ENCODE data around the gene TSPAN18.

The TSPAN18 gene

GRCh38 chr11:44760917-44761550 is 34.3 kb downstream of the TSPAN18 start:
- peak; percentile 91 for DNase-seq

DNA sequence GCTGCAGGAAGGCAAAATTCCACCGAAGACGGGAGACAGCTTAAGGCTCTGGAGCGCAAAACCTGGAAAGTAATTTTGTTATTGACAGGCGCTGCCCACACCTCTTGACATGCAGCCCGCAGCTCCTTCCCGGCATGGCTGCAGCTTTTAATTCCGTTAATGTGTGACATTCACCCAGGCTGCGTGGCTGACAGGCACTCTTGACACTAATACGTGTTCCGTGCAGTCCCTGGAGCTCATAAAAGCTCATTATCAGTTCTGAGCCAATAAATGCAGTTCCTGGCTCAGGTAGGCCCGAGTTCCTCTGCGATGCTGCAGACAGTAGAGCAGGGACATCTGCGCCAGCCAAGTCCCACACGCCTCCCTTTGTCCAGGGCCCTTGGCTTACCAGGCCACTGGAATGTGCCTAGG is 34.8 kb downstream of the TSPAN18 start:
- DNase-seq: no peak

GRCh38 chr11:44763121-44763820 is 36.5 kb downstream of the TSPAN18 start:
- DNase-seq: peak; percentile 59

- no peak for DNase-seq
Measured at GRCh38 chr11:44764583-44764982, 37.8 kb downstream of the TSPAN18 start.

- no peak for DNase-seq
Measured at GRCh38 chr11:44765026-44765595, 38.3 kb downstream of the TSPAN18 start.

GRCh38 chr11:44765676-44766075 is 38.9 kb downstream of the TSPAN18 start:
- DNase-seq: no peak

- DNase-seq: peak; percentile 93
Measured at GRCh38 chr11:44766112-44766971, 39.6 kb downstream of the TSPAN18 start.

DNA sequence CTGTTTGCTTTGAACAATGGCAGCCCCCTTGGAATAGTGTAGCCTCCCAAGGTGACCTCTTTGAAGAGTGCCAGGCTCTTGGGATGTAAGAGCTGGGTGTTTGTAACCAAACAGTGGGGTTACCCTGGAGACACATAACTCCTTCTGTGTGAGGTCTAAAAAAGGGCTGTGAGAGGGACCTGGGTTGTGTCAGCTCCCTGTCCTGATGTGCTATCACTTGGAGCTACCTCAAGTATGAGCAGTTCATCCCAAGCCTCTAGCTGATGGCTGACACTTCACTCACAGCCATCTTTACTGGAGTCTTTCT is 40.2 kb downstream of the TSPAN18 start:
- DNase-seq: peak; percentile 53

DNA sequence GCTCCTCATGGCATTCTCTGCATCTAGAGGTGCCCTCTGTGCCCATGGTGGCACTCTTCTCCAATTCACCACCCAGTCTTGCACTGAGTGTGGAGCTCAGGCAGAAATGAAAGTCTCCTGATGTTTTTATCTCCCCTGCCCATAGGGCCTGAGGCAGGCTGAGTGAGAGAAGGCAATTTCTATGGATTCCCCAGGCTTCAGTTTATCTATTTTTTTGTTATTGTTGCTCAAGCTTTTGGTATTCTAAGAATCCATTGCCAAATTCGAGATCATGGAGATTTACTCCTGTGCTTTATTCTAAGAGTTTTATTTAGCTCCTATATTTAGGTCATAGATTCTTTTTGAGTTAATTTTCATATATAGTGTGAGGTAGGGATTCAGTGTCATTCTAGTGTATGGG is 40.7 kb downstream of the TSPAN18 start:
- peak; percentile 79 for DNase-seq

- DNase-seq: no peak
Measured at GRCh38 chr11:44770401-44770800, 43.6 kb downstream of the TSPAN18 start.

GRCh38 chr11:44771252-44771734 is 44.5 kb downstream of the TSPAN18 start:
- no peak for DNase-seq

GRCh38 chr11:44771841-44772240 is 45.1 kb downstream of the TSPAN18 start:
- DNase-seq: no peak

- DNase-seq: no peak
Measured at GRCh38 chr11:44773351-44773965, 46.7 kb downstream of the TSPAN18 start.

GRCh38 chr11:44774108-44774507 is 47.3 kb downstream of the TSPAN18 start:
- peak; percentile 62 for DNase-seq

GRCh38 chr11:44774731-44775130 is 48.0 kb downstream of the TSPAN18 start:
- no peak for DNase-seq

DNA sequence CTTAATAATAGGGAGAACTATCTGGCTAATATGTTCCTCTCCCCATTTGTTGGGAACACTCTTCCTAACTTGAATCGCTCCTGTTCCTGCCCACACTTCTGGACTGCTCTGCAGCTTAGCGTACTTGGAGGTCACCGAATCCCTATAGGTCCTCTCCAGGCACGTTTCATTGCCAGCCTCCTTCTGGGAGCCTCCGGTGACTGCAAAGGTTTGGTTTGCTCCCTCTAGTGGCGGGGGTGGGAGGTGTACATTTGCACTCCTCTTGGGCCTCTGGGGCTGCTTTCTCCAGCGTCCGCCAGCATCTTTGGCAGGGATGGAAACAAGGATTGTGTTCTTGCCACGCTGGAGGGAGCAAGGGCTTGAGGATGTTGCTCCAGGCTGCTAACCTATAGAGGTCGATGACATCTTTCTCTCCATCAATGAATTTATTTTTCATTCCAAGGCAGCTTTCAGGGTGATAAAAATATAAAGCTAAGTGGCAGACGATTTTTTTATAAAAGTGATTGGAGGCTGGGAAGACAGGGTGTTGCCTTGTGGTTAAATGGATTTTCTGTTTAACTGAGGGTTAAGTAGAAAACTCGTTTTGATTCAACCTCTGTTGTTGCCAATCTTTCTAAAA is 48.7 kb downstream of the TSPAN18 start:
- peak; percentile 54 for DNase-seq

GRCh38 chr11:44775985-44776446 is 49.3 kb downstream of the TSPAN18 start:
- DNase-seq: no peak

DNA sequence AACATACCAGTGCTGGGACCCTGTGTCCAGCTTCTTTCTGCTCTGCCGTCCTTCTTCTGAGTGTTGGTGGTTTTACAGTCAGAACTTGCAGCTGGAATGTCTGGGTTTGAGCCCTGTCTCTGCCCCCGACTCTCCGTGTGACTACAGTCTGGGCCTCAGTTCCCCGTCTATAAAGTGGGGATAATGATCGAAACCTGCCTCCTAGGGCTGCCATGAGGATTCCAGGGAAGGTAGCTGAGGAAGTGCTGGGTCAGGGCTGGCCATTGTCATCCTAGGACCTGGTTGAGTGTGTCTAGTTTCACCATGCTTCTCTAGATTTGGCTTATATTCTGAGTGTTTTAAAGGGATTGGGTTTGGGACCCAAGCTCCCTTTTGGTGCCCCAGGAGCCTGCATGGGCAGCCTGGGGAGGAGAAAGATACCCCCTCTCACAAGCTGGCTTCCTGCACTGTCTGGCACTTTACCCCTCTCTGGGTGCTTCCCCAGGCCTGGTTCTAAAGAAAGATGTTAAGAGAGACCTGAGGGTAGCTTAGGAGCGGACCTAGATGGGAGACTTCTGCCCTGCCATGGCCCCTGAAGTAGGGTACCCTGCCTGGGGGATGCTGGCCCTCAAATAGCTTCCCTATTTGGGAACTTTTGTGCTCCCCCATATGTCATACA is 49.9 kb downstream of the TSPAN18 start:
- DNase-seq: no peak

- DNase-seq: no peak
Measured at GRCh38 chr11:44777209-44778194, 50.7 kb downstream of the TSPAN18 start.

Measured in fibroblast of skin of back (primary cell).